Parathyroid adenoma (tissue), 2 donors: ENCODE measurements around the gene ATXN7L2.

Experiments
- H2AFZ ChIP-seq: fragments of 300-600 bp; sonication (generic); one replicate; pipeline ENCODE4 v1.7.0; 2017; ENCODE audit warnings: antibody characterized with exemption, mild to moderate bottlenecking
- H3K27ac ChIP-seq: fragments of 300-600 bp; sonication (generic); one replicate; pipeline ENCODE4 v1.7.0; 2017
- H3K27me3 ChIP-seq: fragments of 300-600 bp; sonication (generic); one replicate; pipeline ENCODE4 v1.7.0; 2017; ENCODE audit warnings: low read length; ENCODE audit not compliant: control insufficient read depth, insufficient read depth
- H3K36me3 ChIP-seq: fragments of 300-600 bp; sonication (generic); one replicate; pipeline ENCODE4 v1.7.0; 2017; ENCODE audit warnings: low read length; ENCODE audit not compliant: control insufficient read depth, insufficient read depth
- H3K4me1 ChIP-seq: fragments of 300-600 bp; sonication (generic); one replicate; pipeline ENCODE4 v1.7.0; 2017; ENCODE audit warnings: control low read depth
- H3K4me2 ChIP-seq: fragments of 300-600 bp; sonication (generic); one replicate; pipeline ENCODE4 v1.7.0; 2017; ENCODE audit warnings: low read length
- H3K4me3 ChIP-seq: fragments of 300-600 bp; sonication (generic); one replicate; pipeline ENCODE4 v1.7.0; 2017; ENCODE audit warnings: low read depth, low read length
- H3K79me2 ChIP-seq: fragments of 300-600 bp; sonication (generic); one replicate; pipeline ENCODE4 v1.7.0; 2017; ENCODE audit warnings: control low read depth
- H3K9ac ChIP-seq: fragments of 300-600 bp; sonication (generic); one replicate; pipeline ENCODE4 v1.7.0; 2017; ENCODE audit warnings: mild to moderate bottlenecking
- H3K9me3 ChIP-seq: fragments of 300-600 bp; sonication (generic); one replicate; pipeline ENCODE4 v1.7.0; 2017; ENCODE audit warnings: low read length; ENCODE audit not compliant: control insufficient read depth
- CTCF ChIP-seq: fragments of 300-600 bp; sonication (generic); IDR thresholded peaks from one replicate; pipeline ENCODE4 v1.7.0; 2017; ENCODE audit warnings: antibody characterized with exemption, mild to moderate bottlenecking
- donor health status: primary hyperparathyroidism.

Gene ATXN7L2

GRCh38 chr1:109538827-109539555 is 55.3 kb downstream of the ATXN7L2 start:
- no peaks in the 10 kb centered on the region for H3K4me1 ChIP-seq
- H3K27me3 ChIP-seq = no peaks in the 10 kb centered on the region
- no peaks in the 10 kb centered on the region for H3K36me3 ChIP-seq
- H2AFZ ChIP-seq = no peak overlapping the region
- H3K79me2 ChIP-seq = no peaks in the 10 kb centered on the region
- no peak overlapping the region for H3K27ac ChIP-seq
- no peak overlapping the region for H3K9ac ChIP-seq
- no peak overlapping the region for H3K4me2 ChIP-seq
- no peaks in the 10 kb centered on the region for H3K9me3 ChIP-seq
- no peak for TF ChIP-seq CTCF
- no peak overlapping the region for H3K4me3 ChIP-seq

- no peak for TF ChIP-seq CTCF
- no peaks in the 10 kb centered on the region for H3K36me3 ChIP-seq
- no peaks in the 10 kb centered on the region for H3K79me2 ChIP-seq
- H2AFZ ChIP-seq = no peak within 1 kb of the TSS
- no peak within 1 kb of the TSS for H3K9ac ChIP-seq
- H3K27me3 ChIP-seq = no peaks in the 10 kb centered on the region
- H3K4me2 ChIP-seq = no peak within 1 kb of the TSS
- no peaks in the 10 kb centered on the region for H3K9me3 ChIP-seq
- no peaks in the 10 kb centered on the region for H3K4me1 ChIP-seq
- H3K4me3 ChIP-seq = no peak within 1 kb of the TSS
- H3K27ac ChIP-seq = no peak within 1 kb of the TSS
Measured at GRCh38 chr1:109539676-109540075, 56.0 kb downstream of the ATXN7L2 start, which contains the start of gene GPR61. Gene GPR61 (plus strand): TSS chr1:109539872. CDS start chr1:109543023, 3,151 bp downstream.

- Histone ChIP-seq H3K27ac (no peak overlapping the region), H2AFZ (no peak overlapping the region), H3K9me3 (no peaks in the 10 kb centered on the region), H3K27me3 (no peaks in the 10 kb centered on the region), H3K36me3 (no peaks in the 10 kb centered on the region), H3K79me2 (no peaks in the 10 kb centered on the region), H3K4me1 (no peaks in the 10 kb centered on the region), H3K4me2 (no peak overlapping the region), H3K4me3 (no peak overlapping the region), H3K9ac (no peak overlapping the region)
- TF ChIP-seq CTCF = no peak
Measured at GRCh38 chr1:109541102-109541501, 57.4 kb downstream of the ATXN7L2 start.
